ENCODE results near the gene NAALADL2. TPM values are rescaled to one million over a fixed set of nuclear protein-coding genes. Genes with fewer than 3 reads are reported as not detected.
A peak's percentile ranks its signal among the peaks of the same experiment; 100 is the strongest.

The NAALADL2 gene
- total RNA-seq, 6 donors from 2014 or later = 4.4 to 12.6 (median 6.3) TPM

DNA sequence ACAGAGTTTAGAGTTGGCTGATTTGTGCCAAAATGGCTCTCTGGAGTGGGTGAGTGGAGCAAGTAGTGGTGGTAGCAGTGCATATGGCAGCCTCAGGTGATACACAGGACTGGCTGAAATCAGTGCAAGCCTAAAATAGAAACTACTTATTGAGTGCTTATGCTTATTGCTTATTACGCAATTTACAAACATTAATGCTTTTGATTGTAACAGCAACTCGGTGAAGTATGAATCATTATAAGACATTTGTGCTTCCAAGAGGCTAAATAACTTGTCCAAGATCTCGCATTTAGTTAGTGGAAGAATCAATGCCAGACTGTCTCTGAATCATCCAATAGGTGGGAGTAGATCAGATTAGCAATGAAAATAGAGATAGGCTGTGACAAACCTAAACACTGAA, 353.8 kb downstream of the NAALADL2 start:
- H3K27ac ChIP-seq = no peak overlapping the region
- no peaks in the 10 kb centered on the region for H3K27me3 ChIP-seq
- peak in 1 of 2 donors; percentile 56 for ATAC-seq (ENCODE audit: low FRiP score in 2 of 2)
- DNase-seq = no peak
- no peaks in the 10 kb centered on the region for H3K4me1 ChIP-seq
- H3K36me3 ChIP-seq = no peaks in the 10 kb centered on the region
- 62 to 65% methylated on average over 3 of the region's 3 CpGs for WGBS, 2 donors
- H3K4me3 ChIP-seq = no peak overlapping the region
- H3K9me3 ChIP-seq = no peaks in the 10 kb centered on the region
- TF ChIP-seq EP300 (IDR thresholded peaks at IDR 0.05) = peak in 1 of 4 donors; percentile 4
- TF ChIP-seq, protein P1, sequence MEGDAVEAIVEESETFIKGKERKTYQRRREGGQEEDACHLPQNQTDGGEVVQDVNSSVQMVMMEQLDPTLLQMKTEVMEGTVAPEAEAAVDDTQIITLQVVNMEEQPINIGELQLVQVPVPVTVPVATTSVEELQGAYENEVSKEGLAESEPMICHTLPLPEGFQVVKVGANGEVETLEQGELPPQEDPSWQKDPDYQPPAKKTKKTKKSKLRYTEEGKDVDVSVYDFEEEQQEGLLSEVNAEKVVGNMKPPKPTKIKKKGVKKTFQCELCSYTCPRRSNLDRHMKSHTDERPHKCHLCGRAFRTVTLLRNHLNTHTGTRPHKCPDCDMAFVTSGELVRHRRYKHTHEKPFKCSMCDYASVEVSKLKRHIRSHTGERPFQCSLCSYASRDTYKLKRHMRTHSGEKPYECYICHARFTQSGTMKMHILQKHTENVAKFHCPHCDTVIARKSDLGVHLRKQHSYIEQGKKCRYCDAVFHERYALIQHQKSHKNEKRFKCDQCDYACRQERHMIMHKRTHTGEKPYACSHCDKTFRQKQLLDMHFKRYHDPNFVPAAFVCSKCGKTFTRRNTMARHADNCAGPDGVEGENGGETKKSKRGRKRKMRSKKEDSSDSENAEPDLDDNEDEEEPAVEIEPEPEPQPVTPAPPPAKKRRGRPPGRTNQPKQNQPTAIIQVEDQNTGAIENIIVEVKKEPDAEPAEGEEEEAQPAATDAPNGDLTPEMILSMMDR (IDR thresholded peaks at IDR 0.05) = no peak

DNA sequence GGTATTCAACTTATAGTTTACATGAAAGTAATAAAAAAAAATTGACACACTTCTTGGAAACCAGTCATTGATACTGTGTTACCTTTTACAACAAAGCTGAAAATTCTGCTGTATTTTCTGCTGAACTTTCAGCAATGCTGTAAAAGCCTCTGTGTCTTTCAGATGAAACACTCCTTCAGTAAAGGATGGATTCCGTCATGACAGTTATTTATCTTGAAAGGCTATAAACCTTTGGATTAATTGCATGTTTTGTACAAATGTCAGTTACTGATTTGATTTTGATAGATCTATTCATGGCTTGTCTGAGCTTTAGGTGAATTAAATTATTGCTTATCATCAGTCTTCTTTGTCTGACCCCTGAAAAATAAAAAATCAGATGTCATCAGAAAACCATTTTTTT, 355.1 kb downstream of the NAALADL2 start:
- WGBS, 2 donors = 84 to 89% methylated on average over 1 of the region's 1 CpG

DNA sequence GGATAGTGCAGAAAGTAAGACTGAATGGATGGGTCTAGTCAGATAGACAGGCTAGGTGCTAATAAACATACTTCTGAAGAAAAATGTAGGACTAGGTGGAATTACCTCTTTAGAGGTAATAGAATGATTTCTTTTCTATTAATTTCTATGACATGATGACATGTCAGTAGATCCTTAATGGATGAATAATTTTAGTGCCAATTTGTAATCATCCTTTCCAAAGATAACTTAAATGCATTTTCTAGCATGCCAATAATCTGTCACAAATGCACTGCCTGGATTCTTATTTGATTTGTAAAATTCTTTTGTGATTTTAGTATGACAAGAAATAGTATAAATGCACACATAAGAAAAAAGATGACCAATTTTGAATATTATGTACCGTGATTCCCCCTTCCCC, 356.7 kb downstream of the NAALADL2 start:
- H3K4me3 ChIP-seq = no peak overlapping the region
- no peaks in the 10 kb centered on the region for H3K36me3 ChIP-seq
- no peak for DNase-seq
- ATAC-seq (ENCODE audit: low FRiP score in 2 of 2) = no peak
- TF ChIP-seq POLR2AphosphoS5 (IDR thresholded peaks at IDR 0.05) (no peak), POLR2A (IDR thresholded peaks at IDR 0.05) (no peak), EP300 (IDR thresholded peaks at IDR 0.05) (no peak)
- TF ChIP-seq, protein P1 (IDR thresholded peaks at IDR 0.05) = no peak
- H3K27me3 ChIP-seq = no peaks in the 10 kb centered on the region
- no peak overlapping the region for H3K27ac ChIP-seq
- WGBS, 2 donors = 92% methylated on average over 1 of the region's 1 CpG
- no peaks in the 10 kb centered on the region for H3K4me1 ChIP-seq
- H3K9me3 ChIP-seq = no peaks in the 10 kb centered on the region

More for the DNA sequence above, 355.1 kb downstream of the NAALADL2 start:
- Histone ChIP-seq H3K27ac (no peak overlapping the region), H3K9me3 (no peaks in the 10 kb centered on the region), H3K4me1 (no peaks in the 10 kb centered on the region), H3K36me3 (no peaks in the 10 kb centered on the region), H3K27me3 (no peaks in the 10 kb centered on the region), H3K4me3 (no peak overlapping the region)
- DNase-seq = no peak
- no peak for ATAC-seq (ENCODE audit: low FRiP score in 2 of 2)
- TF ChIP-seq POLR2AphosphoS5 (IDR thresholded peaks at IDR 0.05) (no peak), EP300 (IDR thresholded peaks at IDR 0.05) (no peak), POLR2A (IDR thresholded peaks at IDR 0.05) (no peak)
- TF ChIP-seq, protein P1 (IDR thresholded peaks at IDR 0.05) = no peak

DNA sequence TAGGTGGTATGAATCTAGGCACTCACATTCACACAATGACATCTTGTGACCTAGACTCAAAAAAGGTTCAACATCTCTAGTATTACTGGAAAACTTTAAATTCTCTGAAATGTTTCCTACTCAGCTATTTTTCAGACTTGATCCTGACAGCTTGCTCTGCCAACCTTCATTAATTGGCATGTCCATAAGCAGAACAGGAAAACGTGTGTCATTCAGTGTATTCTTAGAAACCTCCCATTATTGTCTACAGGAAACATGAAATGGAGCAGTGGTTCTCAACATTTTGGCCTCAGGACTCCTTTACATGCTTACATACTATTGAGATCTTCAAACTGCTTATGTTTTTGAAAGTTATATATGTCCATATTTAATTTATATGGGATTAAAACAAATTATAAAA, 363.2 kb downstream of the NAALADL2 start:
- no peak overlapping the region for H3K4me3 ChIP-seq
- no peak for DNase-seq
- TF ChIP-seq POLR2AphosphoS5 (IDR thresholded peaks at IDR 0.05) (no peak), EP300 (IDR thresholded peaks at IDR 0.05) (no peak), POLR2A (IDR thresholded peaks at IDR 0.05) (no peak)
- TF ChIP-seq, protein P1 (IDR thresholded peaks at IDR 0.05) = no peak
- no peaks in the 10 kb centered on the region for H3K9me3 ChIP-seq
- no peak overlapping the region for H3K27ac ChIP-seq
- WGBS, 2 donors = 23 to 42% methylated on average over 1 of the region's 1 CpG
- no peaks in the 10 kb centered on the region for H3K27me3 ChIP-seq
- no peak for ATAC-seq (ENCODE audit: low FRiP score in 2 of 2)
- H3K4me1 ChIP-seq = no peaks in the 10 kb centered on the region
- no peaks in the 10 kb centered on the region for H3K36me3 ChIP-seq

DNA sequence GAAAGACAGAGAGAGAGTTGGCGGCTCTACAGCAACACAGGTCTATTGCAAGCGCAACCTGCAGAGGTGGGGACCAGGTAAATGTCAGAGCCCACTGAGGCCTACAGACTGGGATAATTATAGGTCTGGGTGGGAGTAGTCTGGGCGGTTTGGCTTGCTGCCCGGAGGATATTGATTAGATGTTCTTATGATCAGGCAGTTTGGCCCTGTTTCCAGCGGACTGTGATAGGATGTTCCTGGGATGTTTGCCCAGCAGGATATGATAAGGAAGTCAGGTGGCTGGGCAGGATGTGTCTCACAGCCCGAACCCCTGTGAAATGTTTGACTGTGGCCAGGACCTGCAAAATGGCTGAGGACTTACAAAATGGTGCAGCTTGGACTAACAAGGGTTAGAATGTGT, 364.9 kb downstream of the NAALADL2 start:
- ATAC-seq (ENCODE audit: low FRiP score in 2 of 2) (no peak), DNase-seq (no peak)
- no peak overlapping the region for H3K27ac ChIP-seq
- H3K4me3 ChIP-seq = no peak overlapping the region
- no peaks in the 10 kb centered on the region for H3K4me1 ChIP-seq
- H3K9me3 ChIP-seq = no peaks in the 10 kb centered on the region
- H3K27me3 ChIP-seq = no peaks in the 10 kb centered on the region
- TF ChIP-seq POLR2A (IDR thresholded peaks at IDR 0.05) (no peak), EP300 (IDR thresholded peaks at IDR 0.05) (no peak), POLR2AphosphoS5 (IDR thresholded peaks at IDR 0.05) (no peak)
- TF ChIP-seq, protein P1 (IDR thresholded peaks at IDR 0.05) = no peak
- no peaks in the 10 kb centered on the region for H3K36me3 ChIP-seq
- WGBS, 2 donors = 80 to 83% methylated on average over 6 of the region's 6 CpGs

Measured in upper lobe of left lung (tissue), 6 donors.